MM.1S (cell line): ENCODE results near the gene DCAF15.
A peak's percentile ranks its signal among the peaks of the same experiment; 100 is the strongest.

ENCODE experiments used
- DNase-seq: peaks from one replicate; pipeline ENCODE4 v3.0.0-alpha.2; 2015
- H2AFZ ChIP-seq: fragments of 300-600 bp; sonication (generic); 2 replicates; pipeline ENCODE4 v1.6.0; 2016; ENCODE audit warnings: antibody characterized with exemption, low read length
- H3F3A ChIP-seq: fragments of 300-600 bp; sonication (generic); 2 replicates; pipeline ENCODE4 v1.6.1; 2016; ENCODE audit warnings: mild to moderate bottlenecking, antibody characterized with exemption, low read length, moderate library complexity, mixed read lengths; ENCODE audit not compliant: insufficient read depth
- H3K27ac ChIP-seq: fragments of 300-600 bp; sonication (generic); 2 replicates; pipeline ENCODE4 v1.5.1; 2016; ENCODE audit warnings: mild to moderate bottlenecking, low read length
- H3K27me3 ChIP-seq: fragments of 300-600 bp; sonication (generic); replicated peaks from 2 replicates; pipeline ENCODE4 v1.6.0; 2016; ENCODE audit warnings: low read length; ENCODE audit not compliant: insufficient read depth
- H3K36me3 ChIP-seq: fragments of 300-600 bp; sonication (generic); replicated peaks from 2 replicates; pipeline ENCODE4 v1.6.1; 2016; ENCODE audit warnings: mild to moderate bottlenecking, low read length, mixed read lengths; ENCODE audit not compliant: insufficient read depth
- H3K4me1 ChIP-seq: fragments of 300-600 bp; sonication (generic); 2 replicates; pipeline ENCODE4 v1.6.1; 2016; ENCODE audit warnings: low read length, mixed read lengths
- H3K4me2 ChIP-seq: fragments of 300-600 bp; sonication (generic); 2 replicates; pipeline ENCODE4 v1.6.0; 2016; ENCODE audit warnings: low read depth, low read length
- H3K4me3 ChIP-seq: fragments of 300-600 bp; sonication (generic); 2 replicates; pipeline ENCODE4 v1.5.1; 2016; ENCODE audit warnings: low read length, mixed read lengths
- H3K79me2 ChIP-seq: fragments of 300-600 bp; sonication (generic); 2 replicates; pipeline ENCODE4 v1.6.1; 2016; ENCODE audit warnings: mixed run types, low read length, mixed read lengths
- H3K9ac ChIP-seq: fragments of 300-600 bp; sonication (generic); 2 replicates; pipeline ENCODE4 v1.6.1; 2016; ENCODE audit warnings: low read length, mixed read lengths
- H3K9me2 ChIP-seq: fragments of 300-600 bp; sonication (generic); replicated peaks from 2 replicates; pipeline ENCODE4 v1.6.1; 2016; ENCODE audit warnings: mild to moderate bottlenecking, low read length, mixed read lengths; ENCODE audit not compliant: insufficient read depth
- H3K9me3 ChIP-seq: fragments of 300-600 bp; sonication (generic); replicated peaks from 2 replicates; pipeline ENCODE4 v1.6.1; 2016; ENCODE audit warnings: mild to moderate bottlenecking, low read length, mixed read lengths; ENCODE audit not compliant: insufficient read depth
- H4K20me1 ChIP-seq: fragments of 300-600 bp; sonication (generic); 2 replicates; pipeline ENCODE4 v1.6.1; 2016; ENCODE audit warnings: mild to moderate bottlenecking, low read length, moderate library complexity, mixed read lengths; ENCODE audit not compliant: insufficient read depth
- EZH2 ChIP-seq: fragments of 300-600 bp; sonication (generic); optimal IDR thresholded peaks from 2 replicates; pipeline ENCODE3; 2017; ENCODE audit warnings: low read depth, mild to moderate bottlenecking, antibody characterized with exemption, low read length, mixed read lengths
- EZH2phosphoT487 ChIP-seq: fragments of 300-600 bp; sonication (generic); IDR thresholded peaks from 2 replicates; pipeline ENCODE4 v1.6.1; 2018; ENCODE audit warnings: antibody characterized with exemption, low read length
- TF ChIP-seq, protein P1 (sequence below): fragments of 300-600 bp; sonication (generic); IDR thresholded peaks from 2 replicates; pipeline ENCODE4 v1.5.1; 2016; ENCODE audit warnings: antibody characterized with exemption, low read length, mixed read lengths

DCAF15 gene

DNA sequence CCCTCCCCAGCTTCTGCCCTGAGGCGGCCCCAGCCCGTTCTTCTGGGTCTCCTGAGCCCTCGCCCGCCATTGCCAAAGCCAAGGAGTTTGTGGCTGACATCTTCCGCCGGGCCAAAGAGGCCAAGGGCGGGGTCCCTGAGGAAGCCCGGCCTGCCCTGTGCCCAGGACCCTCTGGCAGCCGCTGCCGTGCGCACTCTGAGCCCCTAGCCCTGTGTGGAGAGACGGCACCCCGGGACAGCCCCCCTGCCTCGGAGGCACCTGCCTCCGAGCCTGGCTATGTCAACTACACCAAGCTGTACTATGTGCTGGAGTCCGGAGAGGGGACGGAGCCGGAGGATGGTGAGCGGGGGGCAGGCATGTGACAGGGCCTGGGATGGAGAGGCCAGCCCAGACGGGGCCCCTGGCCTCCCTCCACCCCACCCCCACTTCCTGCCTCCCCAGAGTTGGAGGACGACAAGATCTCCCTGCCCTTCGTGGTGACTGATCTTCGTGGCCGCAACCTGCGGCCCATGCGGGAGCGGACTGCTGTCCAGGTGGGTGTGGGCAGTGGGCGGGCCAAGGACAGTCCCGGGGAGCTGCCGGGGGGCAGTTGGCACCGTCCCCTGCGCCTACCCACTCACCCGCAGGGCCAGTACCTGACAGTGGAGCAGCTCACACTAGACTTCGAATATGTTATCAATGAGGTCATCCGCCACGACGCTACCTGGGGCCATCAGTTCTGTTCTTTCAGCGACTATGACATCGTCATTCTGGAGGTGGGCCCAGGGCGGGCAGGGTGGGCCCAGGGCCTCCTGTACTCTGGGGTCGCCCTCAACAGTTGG lies 7.0 kb downstream of the DCAF15 start:
- Histone ChIP-seq H3K27ac (no peak overlapping the region), H3K36me3 (no peaks in the 10 kb centered on the region), H4K20me1 (no peaks in the 10 kb centered on the region), H3K4me2 (no peak overlapping the region), H3F3A (no peaks in the 10 kb centered on the region), H3K79me2 (peaks cover 3% of the 10 kb centered on the region), H3K9ac (no peak overlapping the region), H3K9me2 (no peaks in the 10 kb centered on the region), H3K27me3 (no peaks in the 10 kb centered on the region), H2AFZ (no peak overlapping the region), H3K9me3 (no peaks in the 10 kb centered on the region), H3K4me3 (no peak overlapping the region), H3K4me1 (no peaks in the 10 kb centered on the region)
- no peak for DNase-seq
- TF ChIP-seq EZH2phosphoT487 (no peak), EZH2 (no peak)
- TF ChIP-seq, protein P1, sequence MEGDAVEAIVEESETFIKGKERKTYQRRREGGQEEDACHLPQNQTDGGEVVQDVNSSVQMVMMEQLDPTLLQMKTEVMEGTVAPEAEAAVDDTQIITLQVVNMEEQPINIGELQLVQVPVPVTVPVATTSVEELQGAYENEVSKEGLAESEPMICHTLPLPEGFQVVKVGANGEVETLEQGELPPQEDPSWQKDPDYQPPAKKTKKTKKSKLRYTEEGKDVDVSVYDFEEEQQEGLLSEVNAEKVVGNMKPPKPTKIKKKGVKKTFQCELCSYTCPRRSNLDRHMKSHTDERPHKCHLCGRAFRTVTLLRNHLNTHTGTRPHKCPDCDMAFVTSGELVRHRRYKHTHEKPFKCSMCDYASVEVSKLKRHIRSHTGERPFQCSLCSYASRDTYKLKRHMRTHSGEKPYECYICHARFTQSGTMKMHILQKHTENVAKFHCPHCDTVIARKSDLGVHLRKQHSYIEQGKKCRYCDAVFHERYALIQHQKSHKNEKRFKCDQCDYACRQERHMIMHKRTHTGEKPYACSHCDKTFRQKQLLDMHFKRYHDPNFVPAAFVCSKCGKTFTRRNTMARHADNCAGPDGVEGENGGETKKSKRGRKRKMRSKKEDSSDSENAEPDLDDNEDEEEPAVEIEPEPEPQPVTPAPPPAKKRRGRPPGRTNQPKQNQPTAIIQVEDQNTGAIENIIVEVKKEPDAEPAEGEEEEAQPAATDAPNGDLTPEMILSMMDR: no peak

GRCh38 chr19:13959962-13960862 lies 7.9 kb downstream of the DCAF15 start:
- Histone ChIP-seq H3F3A (no peaks in the 10 kb centered on the region), H3K9ac (no peak overlapping the region), H3K4me1 (no peaks in the 10 kb centered on the region), H3K4me2 (no peak overlapping the region), H2AFZ (no peak overlapping the region), H3K9me3 (no peaks in the 10 kb centered on the region), H3K27ac (no peak overlapping the region), H3K27me3 (no peaks in the 10 kb centered on the region), H4K20me1 (no peaks in the 10 kb centered on the region), H3K79me2 (no peaks in the 10 kb centered on the region), H3K4me3 (no peak overlapping the region), H3K9me2 (no peaks in the 10 kb centered on the region), H3K36me3 (no peaks in the 10 kb centered on the region)
- no peak for DNase-seq
- TF ChIP-seq EZH2phosphoT487 (no peak), EZH2 (no peak)
- TF ChIP-seq, protein P1: peak; percentile 16

GRCh38 chr19:13960863-13961784 lies 8.8 kb downstream of the DCAF15 start:
- Histone ChIP-seq H3K27me3 (no peaks in the 10 kb centered on the region), H3K4me1 (no peaks in the 10 kb centered on the region), H3K9me3 (no peaks in the 10 kb centered on the region), H2AFZ (no peak overlapping the region), H3K4me2 (no peak overlapping the region), H4K20me1 (no peaks in the 10 kb centered on the region), H3K4me3 (no peak overlapping the region), H3F3A (no peaks in the 10 kb centered on the region), H3K9ac (no peak overlapping the region), H3K9me2 (no peaks in the 10 kb centered on the region), H3K79me2 (no peaks in the 10 kb centered on the region), H3K36me3 (no peaks in the 10 kb centered on the region), H3K27ac (no peak overlapping the region)
- no peak for DNase-seq
- TF ChIP-seq EZH2 (no peak), EZH2phosphoT487 (no peak)
- TF ChIP-seq, protein P1: no peak
